GM23338 (cell line): ENCODE data around the gene LMO7.

Experiments
- CREB1 ChIP-seq: fragments of 250-450 bp; sonication (Bioruptor Pico); IDR thresholded peaks from 2 replicates; pipeline ENCODE4 v1.5.0; 2020; ENCODE audit warnings: low read depth, mild to moderate bottlenecking, moderate library complexity
- CTCF ChIP-seq, 2 experiments: fragments of 200-600 bp in 1 of 2; sonication (generic) in 1 of 2; conservative IDR thresholded peaks; 2 replicates each; pipeline versions ENCODE4 v1.5.1 to v1.6.1; 2016 to 2017; ENCODE audit warnings: antibody characterized with exemption in 2 of 2, low read depth in 2 of 2, mild to moderate bottlenecking in 2 of 2, moderate library complexity in 1 of 2
- ETS1 ChIP-seq: IDR thresholded peaks from 2 replicates; pipeline ENCODE4 v1.6.1; 2016; ENCODE audit warnings: antibody characterized with exemption
- EZH2 ChIP-seq: fragments of 200-600 bp; sonication (generic); IDR thresholded peaks from one replicate; pipeline ENCODE4 v1.8.0; 2017; ENCODE audit warnings: antibody characterized with exemption, mild to moderate bottlenecking, low read depth; ENCODE audit not compliant: unreplicated experiment
- POLR2AphosphoS5 ChIP-seq: IDR thresholded peaks from 2 replicates; pipeline ENCODE4 v1.6.1; 2016; ENCODE audit warnings: antibody characterized with exemption, low read depth
- ZNF114 ChIP-seq: fragments of 250-450 bp; sonication (Bioruptor Pico); IDR thresholded peaks from 2 replicates; pipeline ENCODE4 v1.5.0; 2020; ENCODE audit warnings: mild to moderate bottlenecking, moderate library complexity

- TF ChIP-seq EZH2 = no peak
- no peak for TF ChIP-seq ZNF114 (CRISPR knock-in tag)
- no peak for TF ChIP-seq CTCF (conservative IDR thresholded peaks at IDR 0.05; ENCODE audit: low read depth in 2 of 2)
- no peak for TF ChIP-seq ETS1
- TF ChIP-seq CREB1 (CRISPR knock-in tag) = no peak
- TF ChIP-seq POLR2AphosphoS5 = no peak
These were observed 149.0 kb downstream of the LMO7 start for GRCh38 chr13:75785130-75785529.
